Stimulated activated CD4-positive, alpha-beta T cell treated with anti-CD3 and anti-CD28 coated beads, Interleukin-2, amount 100 ng/mL, for 48 hours (primary cell): Measurements from ENCODE around the gene MBIP.
"Not testable (repeated sequence)": the region's sequence is repeated elsewhere in the genome, so short reads cannot be mapped to it uniquely, and the experiment has no call there.

Source experiments
- DNase-seq, 2 donors: peaks; one replicate each; pipeline ENCODE4 v3.0.0-alpha.2; 2020

MBIP gene, protein sequence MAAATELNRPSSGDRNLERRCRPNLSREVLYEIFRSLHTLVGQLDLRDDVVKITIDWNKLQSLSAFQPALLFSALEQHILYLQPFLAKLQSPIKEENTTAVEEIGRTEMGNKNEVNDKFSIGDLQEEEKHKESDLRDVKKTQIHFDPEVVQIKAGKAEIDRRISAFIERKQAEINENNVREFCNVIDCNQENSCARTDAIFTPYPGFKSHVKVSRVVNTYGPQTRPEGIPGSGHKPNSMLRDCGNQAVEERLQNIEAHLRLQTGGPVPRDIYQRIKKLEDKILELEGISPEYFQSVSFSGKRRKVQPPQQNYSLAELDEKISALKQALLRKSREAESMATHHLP

DNA sequence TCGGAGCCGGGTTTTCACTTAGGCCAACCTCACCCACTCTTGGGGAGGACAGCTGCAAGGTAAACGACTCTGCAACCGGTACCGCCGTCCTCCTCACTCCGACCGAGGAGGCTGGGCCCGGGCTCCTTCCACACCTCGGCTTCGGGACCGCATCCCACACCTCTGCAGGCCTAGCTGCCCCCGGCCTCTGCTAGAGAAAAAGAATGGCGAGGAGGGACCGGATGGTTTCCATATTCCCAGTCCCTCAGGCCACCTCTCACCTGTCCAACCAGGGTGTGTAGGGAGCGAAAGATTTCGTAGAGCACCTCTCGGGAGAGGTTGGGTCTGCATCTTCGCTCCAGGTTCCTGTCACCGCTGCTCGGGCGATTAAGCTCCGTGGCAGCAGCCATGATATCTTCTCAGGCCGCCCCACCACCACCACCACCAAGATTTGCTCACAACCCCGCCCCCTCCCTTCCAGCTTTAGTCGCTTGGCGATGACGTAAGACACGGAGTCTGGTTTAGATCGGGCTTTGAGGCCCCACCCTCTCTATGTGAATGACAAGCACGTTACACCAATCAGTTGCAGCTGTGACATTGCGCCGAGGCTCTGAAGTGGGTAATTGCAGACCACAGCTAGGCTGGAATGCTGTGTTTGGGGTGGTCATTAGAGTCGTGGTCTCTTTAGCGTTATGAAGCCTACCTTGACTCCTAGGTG, at the start of gene MBIP:
TSS of gene MBIP (minus strand) at position 438 of the 697 bp plus-strand sequence. CDS start at position 389, 49 bp downstream.
- peak; percentile 83 to 87 for DNase-seq

DNA sequence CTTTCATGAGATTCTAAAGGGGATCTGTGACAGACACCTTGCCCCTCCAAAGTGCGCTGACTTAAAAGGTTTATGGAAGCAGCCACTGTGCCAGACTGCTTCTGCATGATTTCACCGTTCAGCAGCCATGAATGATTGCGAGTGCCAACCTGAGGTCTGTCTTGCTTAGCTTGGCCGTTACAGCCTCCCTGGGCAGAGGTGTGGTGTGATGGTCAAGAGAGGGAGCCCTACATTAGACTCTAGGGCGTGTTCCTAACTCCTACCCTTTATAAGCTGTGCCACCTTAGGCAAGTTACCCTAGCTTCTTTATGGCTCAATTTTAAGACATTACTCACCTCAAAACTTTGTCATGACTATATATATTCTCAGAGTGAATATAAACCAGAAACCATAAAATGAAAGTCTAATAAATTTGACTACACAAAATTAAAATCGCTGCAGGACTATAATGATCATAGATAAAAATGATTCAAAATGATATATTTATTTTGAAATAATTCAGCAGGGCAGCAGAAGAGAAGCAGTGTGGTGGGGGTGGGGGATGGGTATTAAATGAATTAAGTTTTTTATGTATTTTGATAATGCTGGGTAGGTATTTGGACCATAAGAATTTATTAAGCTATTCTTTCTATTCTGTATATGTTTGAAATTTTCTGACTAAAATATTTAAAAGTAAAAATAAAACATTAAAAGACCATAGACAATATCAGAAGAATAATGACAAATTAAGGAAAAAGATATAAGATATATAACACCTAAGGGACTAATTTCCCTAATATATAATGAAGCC, 47.7 kb upstream of the MBIP start:
- DNase-seq, result no peak

DNA sequence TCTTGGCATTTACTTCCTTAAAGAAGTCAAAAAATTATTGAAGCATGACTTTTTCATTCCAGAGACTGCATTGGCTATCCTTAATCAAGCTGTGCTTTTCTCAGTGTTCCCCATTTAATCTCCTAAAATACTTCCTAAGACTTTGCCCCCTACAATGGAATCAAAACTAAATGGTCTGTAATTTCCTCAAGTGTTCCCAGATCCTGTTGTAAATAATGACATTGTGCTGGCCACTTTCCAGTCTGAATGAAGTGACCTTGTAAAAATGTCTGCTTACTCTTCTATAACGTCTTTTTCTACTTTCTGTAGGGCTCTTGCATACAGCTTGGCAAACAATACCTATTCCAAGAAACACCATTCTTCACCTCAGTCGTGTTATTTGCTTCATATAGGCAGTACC, 45.3 kb upstream of the MBIP start:
- DNase-seq, result no peak

DNA sequence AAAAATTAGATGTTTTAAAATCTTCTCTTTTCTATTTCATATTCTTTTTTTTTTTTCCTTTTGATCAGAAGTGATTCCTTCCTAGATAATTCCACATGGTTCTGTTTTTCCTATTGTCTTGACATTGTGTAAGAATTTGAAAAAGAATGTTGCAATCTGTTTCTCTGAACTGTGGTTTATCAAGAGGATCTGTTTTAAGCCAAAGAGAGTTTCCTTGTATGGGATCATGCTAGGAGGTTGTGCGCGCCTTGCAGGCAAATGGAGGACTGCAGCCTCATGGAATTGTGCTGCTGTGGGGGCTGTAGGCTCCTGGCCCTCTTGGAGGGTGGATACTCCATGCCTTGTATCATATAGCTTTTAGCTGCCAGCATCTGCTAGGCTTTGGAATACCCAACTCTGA, 43.3 kb upstream of the MBIP start:
- DNase-seq, result no peak

DNA sequence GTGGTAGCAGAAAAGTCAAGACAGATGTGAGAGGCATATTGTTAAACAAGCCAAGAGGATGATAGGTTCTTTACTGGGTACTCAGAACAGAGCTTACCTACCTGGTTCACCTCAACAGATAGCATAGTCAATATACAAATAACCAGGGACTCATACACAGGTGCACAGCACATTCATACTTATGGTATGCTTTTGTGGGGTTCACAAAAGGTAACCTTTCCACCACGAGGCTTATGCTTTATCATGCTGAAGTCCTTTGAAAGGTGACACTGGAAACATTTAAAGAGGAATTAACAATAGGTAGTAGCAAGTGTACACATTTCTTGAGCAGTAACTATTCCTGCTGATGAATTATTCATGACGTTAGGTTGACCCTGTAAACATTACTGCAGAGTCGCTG, 42.2 kb upstream of the MBIP start:
- DNase-seq, result no peak

DNA sequence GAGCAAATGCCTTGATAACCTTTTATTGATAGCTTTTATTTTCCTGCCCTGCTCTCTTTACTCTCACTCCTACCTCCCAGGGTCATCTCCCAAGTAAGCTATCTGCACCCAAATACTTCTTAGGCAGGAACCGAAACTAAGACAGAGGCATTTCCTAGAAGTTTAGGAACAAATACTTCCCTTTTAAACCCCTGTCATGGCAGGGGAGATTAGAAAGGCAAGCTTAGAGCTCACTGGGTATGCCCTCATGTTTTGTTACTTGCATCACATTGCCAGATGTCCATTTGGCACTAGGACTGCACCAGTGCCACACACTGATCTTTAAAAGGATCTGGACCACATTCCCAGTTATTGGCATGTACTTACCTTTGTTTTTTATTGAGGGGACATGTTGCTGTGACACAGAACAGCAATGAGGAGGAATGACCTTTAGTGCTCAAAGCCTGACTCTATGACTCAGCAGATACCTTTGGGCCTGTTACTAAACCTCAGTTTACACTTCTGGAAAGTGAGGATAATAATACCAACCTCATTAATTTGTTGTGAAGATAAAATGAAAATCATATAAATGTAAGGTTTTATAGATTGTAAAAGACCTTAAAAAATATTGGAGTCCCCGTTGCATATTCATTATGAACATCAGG, 40.9 kb upstream of the MBIP start:
- no peak for DNase-seq

DNA sequence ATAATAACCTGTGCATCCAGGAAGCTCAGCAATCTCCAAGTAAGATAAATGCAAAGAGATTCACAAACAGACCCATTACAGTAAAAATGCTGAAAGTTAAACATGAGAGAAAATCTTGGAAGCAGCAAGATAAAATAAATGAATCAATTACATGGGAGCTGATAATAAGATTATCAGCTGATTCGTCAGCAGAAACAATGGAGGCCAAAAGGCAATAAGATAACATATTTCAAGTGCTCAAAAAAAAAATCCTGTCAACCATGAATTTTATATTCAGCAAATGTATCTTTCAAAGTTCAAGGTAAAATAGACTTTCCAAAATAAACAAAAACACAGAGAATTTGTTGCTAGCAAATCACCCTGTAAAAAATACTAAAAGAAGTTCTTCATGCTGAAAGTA, 36.4 kb upstream of the MBIP start:
- DNase-seq, result no peak

DNA sequence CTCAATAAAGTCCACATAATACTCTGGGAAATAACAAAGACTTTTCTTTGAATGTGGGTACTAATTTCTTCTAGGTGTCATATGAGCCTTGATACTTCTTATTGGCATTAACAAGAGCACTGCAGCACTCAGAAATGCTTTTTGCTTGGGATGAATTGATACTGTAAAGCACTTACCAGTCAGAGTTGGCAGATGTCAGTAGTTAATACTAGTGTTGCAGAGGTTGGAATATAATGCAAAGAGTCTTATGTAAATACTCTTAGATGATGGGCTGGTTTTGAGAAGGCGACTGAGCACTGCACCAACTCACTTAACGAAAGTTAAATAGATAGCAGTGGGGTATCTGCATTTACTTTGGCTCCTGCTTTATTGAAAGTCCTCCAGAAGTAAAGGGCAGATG, 25.6 kb upstream of the MBIP start:
- DNase-seq, result no peak

DNA sequence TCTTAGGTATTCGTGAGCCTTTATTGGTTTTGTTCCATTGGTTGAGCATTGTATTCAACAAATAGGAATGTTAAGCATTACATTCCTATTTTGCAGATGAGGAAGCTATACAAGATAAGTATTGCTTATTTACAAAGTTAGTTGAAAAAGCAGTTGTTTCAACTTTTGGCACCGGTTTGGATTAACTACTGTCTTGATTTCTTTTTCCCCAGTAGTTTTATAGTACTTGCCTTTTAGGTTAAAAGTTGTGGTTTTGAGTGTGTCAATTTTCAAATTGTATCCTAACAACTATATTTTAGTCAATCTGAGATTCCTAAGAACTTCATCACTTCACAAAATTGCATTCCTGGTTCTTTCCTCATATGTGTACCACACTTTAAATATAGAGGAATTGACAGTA, 23.8 kb upstream of the MBIP start:
- no peak for DNase-seq

DNA sequence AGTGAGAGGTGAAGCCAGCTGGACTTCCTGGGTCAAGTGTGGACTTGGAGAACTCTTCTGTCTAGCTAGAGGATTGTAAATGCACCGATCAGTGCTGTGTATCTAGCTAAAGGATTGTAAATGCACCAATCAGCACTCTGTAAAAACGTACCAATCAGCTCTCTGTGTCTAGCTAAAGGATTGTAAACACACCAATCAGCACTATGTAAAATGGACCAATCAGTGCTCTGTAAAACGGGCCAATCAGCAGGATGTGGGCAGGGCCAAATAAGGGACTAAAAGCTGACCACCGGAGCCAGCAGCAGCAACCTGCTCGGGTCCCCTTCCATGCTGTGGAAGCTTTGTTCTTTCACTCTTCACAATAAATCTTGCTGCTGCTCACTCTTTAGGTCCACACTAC, 21.4 kb upstream of the MBIP start:
- not testable (repeated sequence) for DNase-seq

DNA sequence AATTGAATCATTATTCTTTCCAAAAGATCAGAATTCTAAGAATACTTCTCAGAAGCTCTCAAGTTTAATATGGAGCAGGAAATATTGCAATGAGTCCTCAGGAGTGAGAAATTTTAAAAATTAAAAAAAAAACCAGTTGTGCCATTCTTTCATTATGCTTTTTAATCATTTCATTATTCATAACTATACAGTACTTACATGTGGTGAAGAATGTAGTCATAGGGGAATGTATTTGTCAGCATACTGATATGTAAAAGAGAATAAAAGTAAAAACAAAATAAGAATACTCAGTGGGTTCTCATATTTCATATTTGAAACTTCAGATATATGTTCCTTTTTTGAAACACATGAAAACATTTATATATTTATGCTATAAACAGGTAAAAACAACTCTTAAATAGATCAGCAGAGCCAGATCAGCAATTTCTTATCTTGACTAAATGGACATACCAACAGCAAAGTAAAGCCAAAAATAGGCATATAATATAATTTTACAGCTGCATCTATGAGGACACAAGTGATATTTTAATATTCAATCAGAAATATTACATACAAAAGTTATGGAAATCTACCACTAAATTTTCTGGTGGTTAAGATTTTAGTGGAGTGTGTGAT, 19.9 kb upstream of the MBIP start:
- DNase-seq, result no peak

DNA sequence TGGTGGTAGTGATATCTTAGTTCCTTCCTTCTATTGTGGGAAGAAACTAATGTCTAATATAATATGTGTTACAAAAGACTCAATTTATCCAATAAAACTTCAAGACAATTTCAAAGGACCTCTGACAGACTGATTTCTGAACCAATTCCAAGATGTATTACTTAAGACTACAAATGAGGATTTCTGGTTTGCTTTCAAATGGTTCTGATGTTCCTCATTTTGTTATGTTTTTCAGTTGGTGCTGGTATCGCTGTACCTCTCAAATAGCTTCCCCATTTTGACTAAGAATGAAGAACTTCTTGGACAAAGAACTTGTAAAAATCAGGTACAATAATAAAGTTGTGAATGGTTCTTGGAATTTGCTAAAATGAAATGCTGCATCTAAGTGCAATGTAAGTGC, 19.4 kb upstream of the MBIP start:
- no peak for DNase-seq

DNA sequence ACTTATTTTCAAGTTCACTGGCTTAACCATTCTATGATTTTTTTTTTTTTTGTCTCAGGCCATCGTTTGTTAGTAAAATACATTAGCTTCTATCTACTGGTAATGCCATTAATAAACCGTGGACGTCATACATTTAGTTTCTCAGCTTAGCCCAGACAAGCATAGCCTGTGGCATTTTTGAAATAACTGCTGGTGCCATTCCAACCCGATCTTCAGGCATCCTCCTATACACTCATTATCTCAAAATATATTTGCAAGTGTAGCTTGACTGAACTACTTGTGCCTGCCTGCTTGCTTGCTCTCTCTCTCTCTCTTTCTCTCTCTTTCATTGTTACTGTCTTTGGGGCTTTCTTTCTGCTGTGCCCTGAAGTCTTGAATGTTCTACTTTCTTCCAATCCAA, 12.7 kb upstream of the MBIP start:
- no peak for DNase-seq

DNA sequence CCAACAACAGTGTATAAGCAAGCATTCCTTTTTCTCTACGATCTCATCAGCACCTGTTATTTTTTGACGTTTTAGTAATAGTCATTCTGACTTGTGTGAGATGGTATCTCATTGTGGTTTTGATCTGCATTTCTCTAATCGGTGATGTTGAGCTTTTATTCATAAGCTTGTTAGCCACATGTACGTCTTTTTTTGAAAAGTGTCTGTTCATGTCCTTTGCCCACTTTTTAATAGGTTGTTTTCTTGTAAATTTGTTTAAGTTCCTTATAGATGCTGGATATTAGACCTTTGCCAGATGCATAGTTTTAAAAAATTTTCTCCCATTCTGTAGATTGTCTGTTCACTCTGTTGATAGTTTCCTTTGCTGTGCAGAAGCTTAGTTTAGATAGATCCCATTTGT, 7.1 kb upstream of the MBIP start:
- DNase-seq, result not testable (repeated sequence)

DNA sequence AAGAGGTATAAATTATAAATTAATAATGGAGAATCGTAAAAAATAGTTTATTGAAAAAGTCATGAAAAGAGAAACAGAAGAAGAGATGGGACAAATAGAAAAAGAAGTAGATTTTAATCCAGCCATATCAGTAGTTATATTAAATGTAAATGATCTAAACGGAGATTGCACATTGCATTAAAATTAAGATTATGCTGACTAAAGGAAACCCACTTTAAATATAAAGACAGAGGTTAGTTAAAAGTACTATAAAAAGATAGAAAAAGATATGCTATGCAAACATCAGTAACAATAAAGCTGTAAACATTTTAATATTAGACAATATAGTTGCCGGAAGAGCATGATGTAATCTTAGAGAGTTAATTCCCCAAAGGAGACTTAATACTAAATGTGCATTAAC, 5.4 kb upstream of the MBIP start:
- no peak for DNase-seq

DNA sequence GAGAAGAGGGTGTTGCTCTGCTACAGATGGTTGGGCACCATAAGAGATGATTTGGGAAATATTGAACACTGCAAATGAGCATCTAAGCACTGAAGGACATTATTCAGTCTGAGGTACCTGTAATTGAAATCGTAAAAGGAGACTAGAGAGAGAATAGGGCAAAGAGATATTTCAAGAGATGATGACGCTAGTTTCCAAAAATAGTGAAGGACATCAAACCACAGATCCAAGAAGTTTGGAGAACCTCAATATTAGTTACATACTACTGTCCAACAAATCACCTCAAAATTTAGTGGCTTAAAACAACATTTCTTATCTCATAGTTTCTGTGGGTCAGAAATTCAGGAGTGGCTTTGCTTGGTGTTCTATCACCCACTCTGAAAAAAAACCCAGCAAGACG, 4.5 kb upstream of the MBIP start:
- no peak for DNase-seq

DNA sequence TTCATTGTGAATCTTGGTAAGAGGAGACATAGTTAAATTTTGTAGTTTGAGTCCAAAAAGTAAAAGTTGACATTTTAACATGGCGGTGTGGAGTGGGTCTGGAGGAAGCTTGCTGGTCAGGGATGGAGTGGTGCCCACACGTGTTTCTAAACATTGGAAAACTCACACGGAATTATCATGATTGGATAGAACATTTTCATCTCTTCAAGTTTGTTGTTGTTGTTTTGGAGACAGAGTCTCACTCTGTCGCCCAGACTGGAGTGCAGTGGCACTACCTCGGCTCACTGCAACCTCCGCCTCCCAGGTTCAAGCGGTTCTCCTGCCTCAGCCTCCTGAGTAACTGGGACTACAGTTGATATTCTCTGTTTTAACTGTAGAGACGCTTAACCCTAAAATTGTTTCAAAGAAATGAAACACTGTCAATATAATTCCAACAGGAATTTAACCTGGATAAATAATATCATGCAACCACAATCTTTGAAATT, 502 bp upstream of the MBIP start:
- DNase-seq, result no peak

DNA sequence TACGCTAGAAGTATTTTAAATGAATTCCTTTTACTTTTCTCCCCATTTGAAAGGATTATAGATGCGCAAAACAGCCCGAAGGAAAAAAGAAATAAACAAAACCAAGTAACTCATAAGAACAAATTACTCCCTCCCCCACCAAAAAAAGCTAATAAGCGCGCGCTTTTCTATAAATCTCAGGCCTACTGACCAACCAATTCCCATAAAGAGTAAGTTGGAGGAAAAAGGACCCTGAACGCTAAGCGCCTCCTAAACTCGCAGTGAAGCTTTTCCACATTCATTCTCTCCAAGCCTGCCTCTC, 588 bp downstream of the MBIP start:
- no peak for DNase-seq

DNA sequence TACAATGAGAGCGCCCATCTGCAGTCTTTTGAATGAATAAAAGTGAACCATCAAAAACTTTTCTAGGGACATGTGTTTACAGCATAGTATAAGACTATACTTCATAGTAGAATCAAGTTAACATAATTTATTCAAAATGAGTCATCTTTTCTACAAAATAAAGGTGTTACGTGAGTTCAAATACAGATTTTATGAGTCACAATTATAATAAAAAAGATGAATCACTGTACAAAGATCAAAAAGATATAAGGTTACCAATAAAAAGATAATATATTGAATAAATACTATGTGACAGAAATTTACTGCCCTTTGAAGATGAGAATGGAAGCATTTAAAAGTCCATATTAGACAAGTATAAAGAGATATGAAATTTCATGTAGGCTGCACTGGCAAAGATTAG, 2.8 kb downstream of the MBIP start:
- DNase-seq, result no peak

DNA sequence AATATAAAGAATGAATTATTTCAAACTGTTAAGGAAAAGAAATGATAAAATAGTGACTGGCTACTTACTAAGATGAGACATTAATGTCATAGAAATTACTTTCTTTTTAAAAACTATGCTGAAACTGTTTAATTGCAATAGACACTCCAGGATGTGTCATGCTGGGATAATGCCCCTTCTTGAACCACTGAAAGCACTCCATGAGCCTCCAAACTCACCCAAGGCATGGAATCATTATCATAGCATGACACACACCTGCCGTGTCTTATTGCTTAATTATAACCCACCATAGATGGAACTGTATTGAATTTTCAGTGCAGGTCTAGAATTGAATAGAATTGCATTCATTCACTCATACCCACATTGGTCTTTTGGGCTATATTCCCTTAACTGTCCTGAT, 4.3 kb downstream of the MBIP start:
- DNase-seq, result no peak

DNA sequence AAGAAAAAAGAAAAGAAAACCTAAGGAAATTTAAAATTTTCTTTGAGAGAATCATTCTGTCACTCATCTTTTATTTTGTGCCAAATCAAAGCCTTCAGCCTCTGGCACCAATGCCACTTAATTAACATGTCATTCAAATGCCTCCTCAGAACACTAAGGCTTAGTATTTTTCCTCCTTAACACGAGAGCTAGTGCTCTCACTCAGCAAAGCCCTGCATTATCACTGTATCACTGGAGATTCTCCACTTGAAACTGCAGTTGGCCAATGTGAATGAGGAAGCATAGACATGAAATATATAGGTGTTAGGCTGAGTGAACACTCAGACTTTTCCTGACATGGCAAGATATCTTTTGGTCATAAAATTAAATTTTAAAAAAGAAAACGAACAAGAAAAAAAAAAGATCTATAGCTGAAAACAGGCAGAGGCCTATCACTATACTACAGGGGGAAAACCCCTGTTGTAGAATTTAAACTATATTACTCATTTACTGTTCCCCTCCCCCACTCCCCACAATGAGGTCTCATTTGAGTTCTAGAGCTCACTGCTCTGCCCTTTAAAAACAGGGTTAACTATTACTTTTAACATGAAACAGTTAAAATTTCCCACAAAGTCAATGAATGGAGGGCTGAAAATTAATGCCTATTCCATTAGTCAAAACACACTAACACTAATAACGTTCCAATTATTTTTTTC, 5.1 kb downstream of the MBIP start:
- peak in 1 of 2 donors; percentile 39 for DNase-seq

DNA sequence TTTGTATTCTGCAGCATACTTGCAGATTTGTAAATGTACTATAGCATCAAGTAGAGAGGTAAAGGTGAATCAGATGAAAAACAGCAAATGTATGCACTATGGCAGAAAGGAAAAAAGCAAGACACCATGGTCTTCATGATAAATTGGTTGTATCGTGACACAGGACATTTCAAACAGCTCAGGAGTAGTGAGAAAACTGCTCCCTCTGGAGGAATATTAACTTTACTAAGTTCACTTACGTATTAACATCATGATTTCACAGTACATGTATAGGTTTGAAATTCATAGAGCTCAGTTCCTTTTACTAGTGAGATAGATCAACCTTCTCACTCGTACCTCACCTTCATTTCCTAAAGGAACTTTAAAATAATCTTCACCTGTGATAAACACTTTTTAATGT, 6.5 kb downstream of the MBIP start:
- no peak for DNase-seq
